Fibroblast of skin of scalp (primary cell): ENCODE measurements around the gene SDF4.
"Not testable (repeated sequence)": the region's sequence is repeated elsewhere in the genome, so short reads cannot be mapped to it uniquely, and the experiment has no call there.

Experiments used
- DNase-seq: peaks from one replicate; pipeline ENCODE4 v3.0.0-alpha.2; 2013

The SDF4 gene

DNA sequence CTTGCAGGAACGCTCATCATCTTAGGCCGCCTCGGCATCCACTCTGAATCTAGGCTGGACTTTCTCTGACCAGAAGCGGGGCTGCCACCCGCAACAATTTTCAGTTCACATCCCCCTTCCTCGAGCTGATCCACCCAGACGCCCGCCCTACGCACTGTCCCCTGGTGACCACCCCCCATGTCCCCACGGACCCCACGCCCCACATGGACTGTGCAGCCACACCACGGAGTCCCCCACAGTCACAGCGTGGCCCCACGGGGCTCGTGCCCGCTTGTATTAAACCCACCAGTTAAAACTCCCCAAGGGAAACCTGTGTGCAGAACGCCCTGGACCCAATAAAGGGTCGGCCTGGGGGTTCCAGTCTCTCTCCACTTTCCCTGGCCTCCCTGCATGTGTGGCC lies 27.7 kb upstream of the SDF4 start:
- DNase-seq = no peak

- DNase-seq = no peak
These were observed 27.3 kb upstream of the SDF4 start for GRCh38 chr1:1259119-1259488.

DNA sequence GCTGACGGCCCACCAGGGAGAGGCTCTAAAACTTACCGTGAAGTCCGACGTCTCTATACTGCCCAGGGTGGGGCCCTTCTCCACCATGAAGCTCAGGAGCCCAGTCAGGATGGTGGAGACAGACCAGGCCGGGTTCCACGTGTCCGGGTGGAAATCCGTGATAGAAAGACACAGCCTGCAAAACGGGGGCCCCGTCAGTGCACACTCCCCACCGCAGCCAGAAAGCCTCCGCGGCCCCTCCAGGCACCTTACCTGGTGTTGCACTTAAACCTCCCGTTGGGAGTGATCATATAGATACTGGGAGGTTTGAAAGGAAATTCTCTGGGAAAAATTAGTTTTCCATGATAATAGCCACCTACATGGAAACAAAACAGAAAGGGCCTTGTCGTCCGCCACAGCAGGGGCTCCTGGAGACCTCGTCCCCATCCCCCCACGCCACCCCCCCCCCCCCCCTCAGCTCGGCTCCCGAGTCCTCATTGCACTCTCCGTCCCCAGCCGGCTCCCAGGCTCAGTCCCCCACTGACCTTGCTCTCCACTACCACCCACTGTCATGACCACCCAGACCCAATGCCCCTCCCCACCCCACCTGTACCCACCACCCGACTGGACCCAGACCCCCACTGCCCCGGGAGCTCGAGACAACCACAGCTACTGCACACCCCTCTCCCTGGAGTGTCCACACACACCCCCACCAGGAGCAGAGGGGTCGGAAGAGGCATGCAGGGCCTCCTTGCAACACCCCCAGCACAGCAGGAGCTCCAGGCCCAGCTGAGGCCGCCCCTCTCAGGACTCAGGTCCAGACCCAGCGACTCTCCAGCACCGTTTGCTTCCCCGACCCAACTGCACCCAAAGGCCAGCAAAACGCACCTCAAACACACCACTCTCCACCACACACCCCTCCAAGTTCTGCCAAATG lies 25.4 kb upstream of the SDF4 start:
- DNase-seq = no peak

DNA sequence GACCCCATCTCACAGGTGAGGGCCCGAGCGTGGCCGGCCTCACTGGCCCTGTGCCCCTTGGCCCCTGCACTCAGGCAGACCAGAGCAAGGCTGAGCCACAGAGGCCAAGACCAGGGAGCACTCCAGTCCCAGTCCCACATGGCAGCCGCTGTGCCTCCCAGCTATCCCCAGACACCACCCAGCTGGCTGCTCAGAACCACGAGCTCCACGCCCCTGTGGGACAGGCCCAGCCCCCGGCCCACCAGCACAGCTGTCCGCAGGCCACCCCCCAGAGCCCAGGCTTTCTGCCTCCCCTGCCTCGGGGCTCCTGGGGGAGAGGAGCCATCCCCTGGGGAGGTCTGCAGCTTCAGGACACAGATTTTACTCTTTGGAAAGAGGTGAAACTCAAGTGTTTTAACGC lies 23.8 kb upstream of the SDF4 start:
- no peak for DNase-seq

DNA sequence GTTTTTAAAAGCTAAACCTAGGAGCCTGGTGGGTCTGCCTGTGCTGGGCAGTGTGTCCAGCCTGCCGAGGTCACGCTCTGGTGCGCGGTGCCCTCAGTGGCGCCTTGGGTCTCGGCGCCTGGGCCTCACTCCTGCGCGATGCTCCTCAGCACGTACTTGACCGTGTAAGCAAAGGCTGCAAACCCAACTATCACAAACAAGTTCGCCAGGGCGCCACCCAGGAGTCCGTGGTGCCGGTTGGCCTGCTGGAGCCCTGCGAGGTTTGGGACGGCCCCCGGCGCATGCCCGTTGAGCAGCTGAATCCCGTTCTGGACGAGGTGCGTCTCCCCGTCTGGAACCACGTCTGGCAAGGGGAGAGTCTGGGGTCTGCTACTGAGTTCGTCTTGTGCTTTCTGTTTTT lies 23.3 kb upstream of the SDF4 start:
- no peak for DNase-seq

DNA sequence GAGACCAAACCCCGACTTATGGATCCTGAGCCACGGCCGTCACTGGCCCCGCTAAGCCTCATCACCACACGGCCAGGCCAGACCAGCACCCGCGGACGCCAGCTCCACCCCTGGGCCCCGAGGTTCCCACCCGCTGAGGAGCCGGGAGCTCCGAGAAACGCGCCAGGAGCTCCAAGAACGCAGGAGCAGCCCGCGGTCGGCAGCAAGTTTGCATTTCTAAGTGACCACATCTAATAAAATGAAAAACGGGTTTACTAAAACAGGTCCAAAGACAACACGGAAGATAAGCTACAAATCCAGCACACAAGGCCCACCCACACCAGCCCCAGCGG lies 22.8 kb upstream of the SDF4 start:
- DNase-seq = no peak

- DNase-seq = no peak
These were observed 22.3 kb upstream of the SDF4 start for GRCh38 chr1:1253972-1254666.

GRCh38 chr1:1253314-1253713 lies 21.5 kb upstream of the SDF4 start:
- DNase-seq = no peak

- no peak for DNase-seq
These were observed 19.0 kb upstream of the SDF4 start for GRCh38 chr1:1250786-1251284.

- DNase-seq = not testable (repeated sequence)
These were observed 16.5 kb upstream of the SDF4 start for GRCh38 chr1:1248009-1248913.

- no peak for DNase-seq
These were observed 15.6 kb upstream of the SDF4 start for GRCh38 chr1:1247341-1247913.

- DNase-seq = no peak
These were observed 15.0 kb upstream of the SDF4 start, which contains the start of gene C1QTNF12 for GRCh38 chr1:1246577-1247340. TSS of gene C1QTNF12 (minus strand) at chr1:1246722. CDS start at chr1:1246690, 32 bp downstream.

GRCh38 chr1:1245817-1246576 lies 14.2 kb upstream of the SDF4 start:
- no peak for DNase-seq

DNA sequence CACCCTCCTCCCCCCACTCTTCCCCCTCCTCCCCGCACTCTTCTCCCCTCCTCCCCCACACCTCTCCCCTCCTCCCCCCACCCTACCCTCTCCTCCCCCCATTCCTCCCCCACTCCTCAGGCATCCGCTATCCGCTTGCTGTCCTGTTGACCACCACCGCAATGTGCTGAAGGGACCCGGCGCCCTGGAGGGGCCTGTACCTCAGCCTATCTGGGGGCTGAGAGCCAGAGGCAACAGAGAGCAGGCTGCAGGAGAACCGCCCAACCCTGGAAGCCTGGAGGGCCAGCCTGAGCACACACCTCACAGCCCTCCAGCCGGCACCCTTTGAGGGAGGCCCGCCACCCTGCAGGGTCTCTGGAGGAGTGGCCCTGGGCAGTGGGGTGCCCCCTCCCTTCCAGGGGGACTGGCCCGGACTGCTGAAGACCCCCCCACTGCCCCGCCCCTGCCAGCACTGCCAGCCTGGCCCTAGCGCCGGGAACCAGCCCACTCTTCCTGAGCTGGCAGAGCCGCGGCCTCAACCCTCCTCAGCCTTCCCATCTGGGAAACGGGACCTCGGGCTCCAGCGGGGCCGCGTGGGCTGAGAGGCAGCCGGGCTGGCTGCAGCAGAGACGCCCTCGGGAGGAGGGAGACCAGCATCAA lies 13.5 kb upstream of the SDF4 start:
- DNase-seq = no peak

DNA sequence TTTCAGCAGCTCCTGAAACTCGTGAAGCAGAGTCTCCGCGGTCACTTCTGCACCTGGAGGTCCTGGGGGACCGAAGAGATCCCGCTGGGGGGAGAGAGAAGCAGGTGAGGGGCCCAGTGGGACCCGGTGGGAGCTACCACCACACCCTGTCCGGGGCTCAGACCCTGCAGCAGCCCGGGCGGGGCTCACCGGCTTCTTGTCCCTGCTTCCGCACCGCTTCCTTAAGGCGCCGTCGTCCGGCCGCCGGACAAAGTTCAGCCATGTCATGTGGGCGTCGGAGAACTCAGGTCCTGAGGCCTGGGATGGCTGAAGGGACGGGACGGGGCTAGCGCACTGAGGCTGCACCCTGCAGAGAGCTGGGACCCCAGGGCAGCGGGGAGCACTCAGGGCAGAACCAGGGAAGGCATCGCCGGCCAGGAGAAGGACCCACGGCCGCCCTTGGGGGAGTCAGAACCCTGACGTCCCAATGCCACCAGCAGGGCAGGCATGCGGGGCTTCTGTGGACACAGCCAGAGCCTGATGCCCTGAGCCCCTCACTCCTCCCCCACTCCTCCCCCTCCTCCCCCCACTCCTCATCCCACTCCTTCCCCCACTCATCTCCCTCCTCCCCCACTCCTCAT lies 12.5 kb upstream of the SDF4 start:
- DNase-seq = no peak

- no peak for DNase-seq
These were observed 12.0 kb upstream of the SDF4 start for GRCh38 chr1:1243807-1244191.

DNA sequence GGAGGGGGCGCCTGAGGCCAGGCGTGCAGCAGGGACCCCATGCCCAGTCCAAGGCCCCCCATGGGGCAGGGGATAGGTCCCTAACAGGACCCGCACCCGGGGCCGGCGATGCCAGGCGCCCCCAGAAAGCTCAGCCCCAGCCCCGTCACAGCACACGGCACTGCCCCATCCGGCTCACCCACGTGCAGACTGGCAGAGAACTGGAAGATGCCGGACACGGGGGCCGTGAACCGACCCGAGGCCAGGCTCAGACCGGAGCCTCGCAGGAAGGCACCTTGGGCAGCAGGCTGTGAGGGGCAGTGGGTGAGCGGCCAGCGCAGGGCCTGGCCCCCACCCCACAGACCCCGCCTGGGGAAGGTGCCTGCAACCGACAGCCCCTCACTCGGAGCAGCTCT lies 11.5 kb upstream of the SDF4 start:
- DNase-seq = no peak

DNA sequence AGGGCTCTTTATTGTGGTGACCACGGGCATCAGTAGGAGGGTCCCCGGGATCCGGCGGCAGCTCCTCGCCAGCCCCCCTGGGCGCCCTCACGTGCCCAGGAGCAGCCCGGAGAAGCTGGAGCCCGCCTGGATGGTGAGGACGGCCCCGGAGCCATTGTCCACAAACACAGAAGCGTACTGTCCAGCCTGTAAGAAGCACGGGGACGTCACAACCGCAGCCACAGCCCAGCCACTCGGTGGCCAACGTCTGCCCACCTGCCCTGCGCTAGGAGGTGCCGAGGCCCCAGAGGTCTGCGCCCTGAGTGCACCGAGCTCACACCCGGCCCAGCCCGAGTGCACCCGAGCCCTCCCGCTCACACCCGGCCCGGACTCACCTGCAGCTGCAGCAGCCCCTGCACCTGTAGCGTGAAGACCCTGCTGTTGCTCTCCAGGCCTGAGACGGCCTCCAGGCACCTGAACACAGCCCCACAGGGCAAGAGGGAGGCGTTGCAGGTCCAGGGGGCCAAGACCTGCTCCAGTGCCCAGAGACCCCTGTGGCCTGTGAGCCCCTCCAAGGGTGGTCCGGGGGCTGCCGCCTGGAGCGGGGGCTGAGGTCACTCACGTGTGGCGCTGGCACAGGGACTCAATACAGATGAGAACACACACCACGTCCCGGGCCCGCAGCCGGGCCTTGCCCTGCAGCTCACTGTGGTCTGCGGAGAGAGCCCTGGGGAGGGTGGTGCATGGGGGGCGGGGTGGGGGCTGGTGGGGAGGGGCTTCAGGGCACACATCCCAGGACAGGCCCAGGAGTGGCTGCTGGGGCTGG lies 10.9 kb upstream of the SDF4 start:
- no peak for DNase-seq

DNA sequence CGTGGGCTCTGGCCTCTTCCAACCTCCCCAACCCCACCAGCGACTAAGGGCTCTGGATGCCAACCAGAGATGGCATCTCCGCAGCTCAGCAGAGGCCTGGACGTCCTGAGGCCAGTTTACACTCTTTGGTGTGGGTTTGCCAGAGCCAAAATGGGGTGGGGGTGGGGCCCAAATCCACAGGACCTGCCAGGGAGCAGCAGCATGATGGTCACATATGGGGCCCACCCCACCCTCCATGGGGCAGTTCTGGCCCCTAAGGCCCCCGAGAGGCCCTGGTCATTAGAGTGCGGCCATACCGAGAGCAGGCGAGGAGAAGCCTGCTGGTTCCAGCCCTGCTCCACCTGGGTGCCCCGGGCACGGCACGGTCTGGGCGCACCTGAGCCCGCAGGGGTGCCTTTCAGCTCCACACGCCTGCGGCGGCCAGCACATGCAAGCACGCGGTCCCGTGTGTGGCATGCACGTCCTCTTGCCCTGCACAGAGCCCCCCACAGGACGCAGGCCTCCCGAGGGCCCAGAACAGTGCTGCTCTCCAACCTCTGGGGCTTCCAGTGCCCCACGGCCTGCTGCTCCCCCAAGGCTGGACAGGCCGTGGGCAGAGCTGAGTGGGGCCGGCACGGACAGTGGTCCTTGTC lies 9.9 kb upstream of the SDF4 start:
- DNase-seq = no peak
